HL-60 (cell line): Measurements from ENCODE around the gene SLC6A8.

Experiments used
- CTCF ChIP-seq: IDR thresholded peaks from one replicate; pipeline ENCODE4 v1.5.1; 2011; ENCODE audit warnings: low read length, control low read depth, inconsistent platforms; ENCODE audit not compliant: insufficient read depth
- GABPA ChIP-seq: IDR thresholded peaks from 2 replicates; pipeline ENCODE4 v1.6.1; 2012; ENCODE audit warnings: low read depth
- POLR2AphosphoS5 ChIP-seq: IDR thresholded peaks from 2 replicates; pipeline ENCODE4 v1.6.1; 2012; ENCODE audit warnings: low read depth
- REST ChIP-seq: IDR thresholded peaks from 2 replicates; pipeline ENCODE4 v1.6.1; 2012; ENCODE audit warnings: low read depth; ENCODE audit not compliant: insufficient replicate concordance

- no peak for TF ChIP-seq CTCF
- no peak for TF ChIP-seq GABPA
- TF ChIP-seq POLR2AphosphoS5 = no peak
- no peak for TF ChIP-seq REST
Measured at GRCh38 chrX:153722704-153723350, 35.1 kb downstream of the SLC6A8 start.
